H1 (cell line): ENCODE results near the gene FLT1.

Experiments used
- ATF2 ChIP-seq: IDR thresholded peaks from 2 replicates; pipeline ENCODE4 v1.6.1; 2012; ENCODE audit warnings: low read length, inconsistent platforms
- CTCF ChIP-seq, 3 experiments: IDR thresholded peaks; 1 replicate in 2 of 3; 2 replicates in 1 of 3; pipeline versions ENCODE4 v1.5.1 to v1.6.1; 2011; ENCODE audit warnings: low read length in 3 of 3, mild to moderate bottlenecking in 3 of 3, inconsistent platforms in 2 of 3, low read depth in 1 of 3, moderate library complexity in 1 of 3; ENCODE audit not compliant: insufficient read depth in 1 of 3; ENCODE audit errors: control extremely low read depth in 1 of 3

- TF ChIP-seq CTCF (IDR thresholded peaks at IDR 0.05; ENCODE audit: control extremely low read depth in 1 of 3, insufficient read depth in 1 of 3, low read depth in 1 of 3, low read length in 3 of 3), result no peak
- no peak for TF ChIP-seq ATF2
Measured at GRCh38 chr13:28458051-28458450, 36.9 kb downstream of the FLT1 start.
